Measurements from ENCODE around the gene OPN3. TPM values are rescaled to one million over a fixed set of nuclear protein-coding genes. Genes with fewer than 3 reads are reported as not detected.

The OPN3 gene
- total RNA-seq, 2 donors from 2014 or later = 11.7 to 39.1 TPM

DNA sequence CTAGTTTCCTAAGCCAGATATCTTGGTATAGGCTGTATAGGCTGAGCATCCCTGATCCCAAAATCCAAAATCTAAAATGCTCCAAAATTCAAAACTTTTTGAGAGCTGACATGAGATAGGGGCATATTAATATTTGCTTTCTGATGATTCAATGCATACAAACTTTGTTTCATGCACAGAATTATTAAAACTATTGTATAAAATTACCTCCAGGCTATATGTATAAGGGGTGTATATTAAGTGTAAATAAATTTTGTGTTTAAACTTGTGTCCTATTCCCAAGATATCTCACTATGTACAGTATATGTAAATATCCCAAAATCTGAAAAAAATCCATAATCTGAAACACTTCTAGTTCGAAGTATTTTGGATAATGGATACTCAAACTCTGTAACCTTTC lies 14.5 kb upstream of the OPN3 start:
- no peaks in the 10 kb centered on the region for H3K4me1 ChIP-seq
- H3K27ac ChIP-seq = no peak overlapping the region
- H3K27me3 ChIP-seq = no peaks in the 10 kb centered on the region
- TF ChIP-seq, protein P1, sequence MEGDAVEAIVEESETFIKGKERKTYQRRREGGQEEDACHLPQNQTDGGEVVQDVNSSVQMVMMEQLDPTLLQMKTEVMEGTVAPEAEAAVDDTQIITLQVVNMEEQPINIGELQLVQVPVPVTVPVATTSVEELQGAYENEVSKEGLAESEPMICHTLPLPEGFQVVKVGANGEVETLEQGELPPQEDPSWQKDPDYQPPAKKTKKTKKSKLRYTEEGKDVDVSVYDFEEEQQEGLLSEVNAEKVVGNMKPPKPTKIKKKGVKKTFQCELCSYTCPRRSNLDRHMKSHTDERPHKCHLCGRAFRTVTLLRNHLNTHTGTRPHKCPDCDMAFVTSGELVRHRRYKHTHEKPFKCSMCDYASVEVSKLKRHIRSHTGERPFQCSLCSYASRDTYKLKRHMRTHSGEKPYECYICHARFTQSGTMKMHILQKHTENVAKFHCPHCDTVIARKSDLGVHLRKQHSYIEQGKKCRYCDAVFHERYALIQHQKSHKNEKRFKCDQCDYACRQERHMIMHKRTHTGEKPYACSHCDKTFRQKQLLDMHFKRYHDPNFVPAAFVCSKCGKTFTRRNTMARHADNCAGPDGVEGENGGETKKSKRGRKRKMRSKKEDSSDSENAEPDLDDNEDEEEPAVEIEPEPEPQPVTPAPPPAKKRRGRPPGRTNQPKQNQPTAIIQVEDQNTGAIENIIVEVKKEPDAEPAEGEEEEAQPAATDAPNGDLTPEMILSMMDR (IDR thresholded peaks at IDR 0.05) = no peak
- no peak for DNase-seq
- no peaks in the 10 kb centered on the region for H3K9me3 ChIP-seq
- H3K9ac ChIP-seq (ENCODE audit: low read depth in 2 of 2, low read length in 2 of 2) = no peak overlapping the region
- no peaks in the 10 kb centered on the region for H3K36me3 ChIP-seq
- H3K4me3 ChIP-seq = no peak overlapping the region
- intact Hi-C loops (cut with DNase I) = no loop called here

DNA sequence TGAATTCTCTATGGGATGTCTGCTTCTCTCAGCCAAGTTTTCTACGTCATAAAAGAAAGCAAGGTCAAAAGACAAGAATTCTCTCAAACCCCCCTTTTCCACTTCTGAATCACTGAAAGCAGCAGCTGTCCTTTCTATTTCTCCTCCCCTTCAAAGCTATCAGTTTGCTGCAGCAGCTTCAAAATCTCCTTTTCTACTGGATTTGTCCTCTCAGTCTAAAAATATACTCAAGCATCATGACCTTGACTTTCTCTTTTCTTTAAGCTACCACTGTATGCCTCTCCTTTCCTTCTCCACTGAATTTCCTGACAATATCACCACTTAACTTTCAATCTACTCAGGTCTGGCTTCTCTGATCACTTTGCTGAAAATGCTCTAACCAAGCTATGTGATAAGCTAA lies 13.8 kb upstream of the OPN3 start:
- intact Hi-C loops (cut with DNase I) = no loop called here
- DNase-seq = no peak
- no peaks in the 10 kb centered on the region for H3K4me1 ChIP-seq

DNA sequence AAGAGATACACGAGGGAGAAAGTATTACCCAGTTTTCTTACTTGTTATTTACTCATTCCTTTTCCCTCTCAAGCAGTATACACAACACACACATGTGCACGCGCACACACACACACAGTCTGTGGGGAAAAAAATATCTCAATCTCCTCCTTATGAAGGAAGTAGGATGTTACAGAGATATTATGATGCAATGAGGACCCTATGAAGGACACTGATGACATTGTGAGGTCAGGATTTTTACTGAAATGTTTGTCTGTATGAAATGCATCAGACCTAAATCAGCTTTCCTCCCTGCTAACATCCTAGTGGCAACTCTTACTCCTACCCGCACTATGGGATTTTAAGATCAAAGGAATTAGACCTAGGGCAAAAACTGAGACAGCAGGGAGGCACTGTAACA lies 11.8 kb upstream of the OPN3 start, which contains the start of gene WDR64:
WDR64 (plus strand) TSS at position 270 of the 400 bp plus-strand sequence. CDS start 204 bp downstream, outside the sequence.
- no peak within 1 kb of the TSS for H3K9ac ChIP-seq (ENCODE audit: low read depth in 2 of 2, low read length in 2 of 2)
- no peaks in the 10 kb centered on the region for H3K4me1 ChIP-seq
- H3K36me3 ChIP-seq = no peaks in the 10 kb centered on the region

More for the DNA sequence above, 13.8 kb upstream of the OPN3 start:
- Histone ChIP-seq H3K27ac (no peak overlapping the region), H3K27me3 (no peaks in the 10 kb centered on the region), H3K9ac (ENCODE audit: low read depth in 2 of 2, low read length in 2 of 2) (no peak overlapping the region), H3K4me3 (no peak overlapping the region), H3K9me3 (no peaks in the 10 kb centered on the region), H3K36me3 (no peaks in the 10 kb centered on the region)
- TF ChIP-seq, protein P1 (IDR thresholded peaks at IDR 0.05) = no peak

DNA sequence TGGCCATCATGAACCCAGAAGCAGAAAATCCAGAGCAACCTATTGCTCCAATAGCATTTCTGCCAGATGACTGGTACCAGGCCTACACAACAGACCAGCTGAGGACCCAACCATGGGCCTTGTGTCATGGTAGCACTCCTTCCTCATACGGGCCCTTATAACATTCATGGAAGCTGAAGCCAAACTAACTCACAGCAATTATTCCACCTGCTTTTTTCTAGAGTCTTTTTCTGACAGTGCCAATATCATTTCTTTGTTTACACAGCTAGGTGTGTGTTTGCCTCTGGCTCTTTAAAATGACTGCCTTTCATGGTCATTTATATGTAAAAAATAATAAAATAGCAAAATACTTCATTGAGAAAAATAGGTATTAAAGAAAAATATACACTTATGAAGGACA lies 8.0 kb upstream of the OPN3 start:
- TF ChIP-seq, protein P1 (IDR thresholded peaks at IDR 0.05) = no peak
- intact Hi-C loops (cut with DNase I) = no loop called here
- no peaks in the 10 kb centered on the region for H3K36me3 ChIP-seq
- no peaks in the 10 kb centered on the region for H3K27me3 ChIP-seq
- no peaks in the 10 kb centered on the region for H3K4me1 ChIP-seq
- no peak overlapping the region for H3K9ac ChIP-seq (ENCODE audit: low read depth in 2 of 2, low read length in 2 of 2)
- DNase-seq = no peak
- H3K4me3 ChIP-seq = no peak overlapping the region
- H3K27ac ChIP-seq = no peak overlapping the region
- no peaks in the 10 kb centered on the region for H3K9me3 ChIP-seq

More for the DNA sequence above, 11.8 kb upstream of the OPN3 start, which contains the start of gene WDR64:
- H3K9me3 ChIP-seq = no peaks in the 10 kb centered on the region
- H3K27me3 ChIP-seq = no peaks in the 10 kb centered on the region
- no peak within 1 kb of the TSS for H3K4me3 ChIP-seq
- TF ChIP-seq, protein P1 (IDR thresholded peaks at IDR 0.05) = no peak
- no peak for DNase-seq
- intact Hi-C loops (cut with DNase I) = no loop called here
- no peak within 1 kb of the TSS for H3K27ac ChIP-seq

DNA sequence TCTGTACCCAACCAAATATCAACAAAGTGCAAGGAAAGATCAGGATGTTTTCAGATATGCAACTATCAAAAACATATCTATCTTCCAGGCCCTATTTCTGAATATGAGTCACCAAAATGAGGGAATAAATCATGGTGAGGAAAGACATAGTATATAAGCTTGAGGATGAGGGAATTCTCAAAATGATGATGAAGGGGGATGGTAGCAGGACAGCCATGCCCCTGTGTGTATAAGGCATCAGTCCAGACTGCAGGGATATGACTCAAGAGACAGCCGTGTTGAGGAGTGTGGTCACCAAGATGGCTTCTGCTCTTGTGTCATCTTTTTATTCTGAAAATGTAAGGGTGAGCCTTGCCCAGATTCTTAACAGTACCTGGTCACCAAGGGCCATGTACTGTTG lies 7.5 kb upstream of the OPN3 start:
- intact Hi-C loops (cut with DNase I) = no loop called here
- H3K36me3 ChIP-seq = no peaks in the 10 kb centered on the region
- TF ChIP-seq, protein P1 (IDR thresholded peaks at IDR 0.05) = no peak

More for the DNA sequence above, 7.5 kb upstream of the OPN3 start:
- Histone ChIP-seq H3K27me3 (no peaks in the 10 kb centered on the region), H3K4me1 (no peaks in the 10 kb centered on the region), H3K9ac (ENCODE audit: low read depth in 2 of 2, low read length in 2 of 2) (no peak overlapping the region), H3K27ac (no peak overlapping the region), H3K9me3 (no peaks in the 10 kb centered on the region), H3K4me3 (no peak overlapping the region)
- DNase-seq = no peak
